HG02678 (cell line): ENCODE measurements around the gene TRAF2.
"Not testable (repeated sequence)": the region's sequence is repeated elsewhere in the genome, so short reads cannot be mapped to it uniquely, and the experiment has no call there.

Experiments used
- ATAC-seq: cut with Tn5 transposase; IDR thresholded peaks from one replicate; pipeline ENCODE4 v1.9.1; 2021; ENCODE audit warnings: mild to moderate bottlenecking, moderate library complexity; ENCODE audit not compliant: unreplicated experiment

The TRAF2 gene

DNA sequence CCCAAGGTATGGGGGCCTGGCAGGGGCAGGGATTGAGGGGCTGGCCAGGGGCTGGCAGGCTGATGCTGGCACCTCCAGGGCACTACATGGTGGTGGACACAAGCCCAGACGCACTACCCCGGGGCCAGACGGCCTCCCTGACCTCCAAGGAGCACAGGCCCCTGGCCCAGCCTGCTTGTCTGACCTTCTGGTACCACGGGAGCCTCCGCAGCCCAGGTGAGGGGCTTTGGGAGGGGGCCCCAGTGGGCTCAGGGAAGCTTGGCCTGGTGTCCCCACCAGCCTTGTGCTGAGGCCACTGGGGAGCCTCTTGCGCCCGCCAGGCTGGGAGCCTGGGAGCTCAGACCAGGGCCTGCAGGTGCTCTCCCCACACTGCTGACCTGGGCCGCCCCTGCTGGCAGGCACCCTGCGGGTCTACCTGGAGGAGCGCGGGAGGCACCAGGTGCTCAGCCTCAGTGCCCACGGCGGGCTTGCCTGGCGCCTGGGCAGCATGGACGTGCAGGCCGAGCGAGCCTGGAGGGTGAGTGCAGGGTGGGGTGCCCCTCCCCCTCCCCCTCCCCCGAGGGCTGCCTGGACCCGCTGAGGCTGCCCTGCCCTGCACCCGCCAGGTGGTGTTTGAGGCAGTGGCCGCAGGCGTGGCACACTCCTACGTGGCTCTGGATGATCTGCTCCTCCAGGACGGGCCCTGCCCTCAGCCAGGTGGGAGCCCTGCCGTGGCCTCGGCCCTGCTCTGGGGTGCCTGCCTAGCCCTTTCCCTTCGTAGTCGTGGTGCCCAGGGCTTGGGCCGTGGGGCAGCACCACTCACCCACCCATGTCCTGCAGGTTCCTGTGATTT, 28.5 kb upstream of the TRAF2 start:
- no peak for ATAC-seq

GRCh38 chr9:136858452-136858843, 27.9 kb upstream of the TRAF2 start:
- no peak for ATAC-seq

GRCh38 chr9:136858844-136859757, 27.2 kb upstream of the TRAF2 start:
- no peak for ATAC-seq

GRCh38 chr9:136860529-136860928, 25.8 kb upstream of the TRAF2 start:
- ATAC-seq = no peak

DNA sequence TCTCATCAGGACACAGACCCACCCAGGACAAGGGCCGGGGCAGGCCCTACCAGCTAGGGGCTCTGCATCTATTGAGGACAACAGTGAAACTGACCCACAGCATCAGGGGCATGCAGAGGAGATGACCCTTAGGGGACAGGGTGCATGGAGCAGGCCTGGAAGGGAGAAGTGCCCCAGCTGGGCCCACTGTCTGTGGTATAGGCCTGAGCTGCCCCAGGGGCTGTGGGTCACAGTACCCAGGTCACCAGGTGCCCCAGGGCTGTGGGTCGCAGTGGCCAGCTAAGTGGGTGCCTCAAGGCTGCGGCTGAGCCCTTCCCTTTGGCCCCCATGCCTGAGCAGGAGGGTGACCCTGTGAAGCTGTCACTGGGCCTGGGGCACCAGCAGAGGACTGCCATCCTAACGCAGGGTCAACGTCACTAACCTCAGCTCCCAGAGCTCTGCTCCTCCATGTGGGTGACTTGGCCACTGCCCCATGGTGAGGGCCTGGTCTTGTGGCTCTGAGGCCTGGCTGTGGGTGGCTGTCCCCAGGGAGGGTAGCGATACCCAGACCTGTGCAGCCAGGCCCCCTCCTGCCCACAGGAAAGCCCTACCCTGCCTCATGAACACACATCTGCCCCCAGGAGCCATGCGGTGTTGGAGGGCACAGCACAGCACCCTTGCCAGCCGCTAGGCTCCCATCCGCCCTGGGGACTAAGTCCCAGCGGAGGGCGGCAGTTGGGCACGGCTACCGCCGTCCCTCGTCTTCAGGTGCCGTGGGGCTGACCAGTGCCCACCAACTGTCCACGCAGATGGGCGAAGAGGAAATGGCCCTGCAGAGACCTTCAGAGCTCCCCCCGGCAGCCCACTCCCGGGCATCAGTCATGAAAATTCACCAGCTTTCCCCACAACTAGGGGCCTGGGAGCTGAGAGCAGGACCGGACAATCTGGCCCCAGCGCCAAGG, 25.1 kb upstream of the TRAF2 start:
- no peak for ATAC-seq

- no peak for ATAC-seq
Measured at GRCh38 chr9:136861874-136862457, 24.4 kb upstream of the TRAF2 start.

DNA sequence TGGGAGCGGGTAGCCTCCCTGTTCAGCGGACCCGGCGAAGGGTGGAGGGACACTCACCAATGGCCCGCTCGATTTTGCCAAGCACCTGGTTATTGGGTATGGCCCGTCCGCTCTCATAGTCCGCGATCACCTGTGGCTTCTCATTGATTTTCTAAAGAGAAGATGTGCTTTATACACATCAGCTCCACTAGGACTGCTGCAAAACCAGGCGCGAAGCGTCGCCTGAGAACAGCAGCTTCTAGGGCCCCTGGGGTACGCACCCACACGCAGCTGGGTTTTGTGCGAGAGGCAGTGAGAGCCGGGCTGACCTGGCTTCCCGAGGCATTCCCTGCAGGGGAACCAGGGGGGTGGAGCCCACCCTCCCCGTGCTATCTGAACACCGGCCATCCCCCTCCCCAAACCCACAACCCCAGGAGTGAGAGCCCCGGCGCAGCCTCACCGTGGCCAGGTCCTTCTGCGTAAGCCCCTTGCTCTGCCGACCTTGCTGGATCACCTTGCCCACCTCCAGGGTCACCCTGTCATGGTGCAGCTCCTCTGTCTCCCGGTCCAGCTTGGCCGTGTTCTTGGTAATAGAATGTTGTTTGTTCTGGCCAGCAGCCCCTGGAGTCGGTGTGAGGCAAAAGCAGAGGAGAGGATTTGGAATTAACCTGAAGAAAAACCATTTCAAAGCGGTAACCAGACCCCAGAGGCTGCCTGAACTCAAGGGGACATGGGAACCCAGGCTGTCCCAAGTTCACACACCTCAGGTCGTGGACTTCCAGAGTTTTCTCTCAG, 23.3 kb upstream of the TRAF2 start:
- no peak for ATAC-seq

DNA sequence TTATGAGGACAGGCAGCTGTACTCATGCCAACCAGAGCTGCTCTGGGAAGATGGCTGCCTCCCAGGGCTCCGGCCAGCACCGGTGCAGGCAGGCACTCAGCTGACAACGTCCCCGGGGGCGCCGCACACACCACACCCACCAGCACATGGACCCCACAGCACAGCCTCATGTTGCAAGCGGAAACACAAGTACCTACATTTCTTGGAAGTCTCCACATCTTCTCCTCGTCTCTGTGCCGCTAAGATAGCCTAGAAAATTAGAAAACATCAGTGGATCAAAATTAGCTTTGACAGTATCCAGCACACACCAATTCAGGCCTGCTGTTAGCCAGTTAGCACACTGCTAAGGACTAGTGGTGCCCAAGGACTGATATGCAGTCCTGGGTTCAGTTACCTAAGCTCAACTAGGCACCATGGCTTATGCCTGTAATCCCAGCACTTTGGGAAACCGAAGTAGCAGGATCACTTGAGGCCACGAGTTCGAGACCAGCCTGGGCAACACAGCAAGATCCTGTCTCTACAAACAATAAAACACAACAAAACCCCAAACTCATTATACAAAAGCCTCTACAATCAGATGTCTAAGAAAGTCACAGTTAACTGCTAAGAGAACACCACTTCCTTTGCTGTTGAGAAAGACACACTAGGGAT, 22.6 kb upstream of the TRAF2 start:
- no peak for ATAC-seq

GRCh38 chr9:136865041-136865767, 21.1 kb upstream of the TRAF2 start:
- no peak for ATAC-seq

- peak; percentile 4 for ATAC-seq
Measured at GRCh38 chr9:136865768-136866103, 20.6 kb upstream of the TRAF2 start.

DNA sequence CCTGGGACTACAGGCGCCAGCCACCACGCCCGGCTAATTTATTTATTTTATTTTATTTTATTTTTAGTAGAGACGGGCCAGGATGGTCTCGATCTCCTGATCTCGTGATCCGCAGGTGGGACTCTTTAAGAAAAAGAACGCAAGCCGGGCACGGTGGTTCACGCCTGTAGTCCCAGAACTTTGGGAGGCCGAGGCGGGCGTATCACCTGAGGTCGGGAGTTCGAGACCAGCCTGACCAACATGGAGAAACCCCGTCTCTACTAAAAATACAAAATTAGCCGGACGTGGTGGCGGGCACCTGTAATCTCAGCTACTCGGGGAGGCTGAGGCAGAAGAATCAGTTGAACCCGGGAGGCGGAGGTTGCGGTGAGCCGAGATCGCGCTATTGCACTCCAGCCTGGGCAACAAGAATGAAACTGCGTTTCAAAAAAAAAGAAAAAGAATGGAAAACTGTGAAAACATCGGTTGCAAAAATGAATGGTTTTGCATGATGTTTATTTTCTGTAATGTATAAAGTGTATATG, 19.4 kb upstream of the TRAF2 start:
- ATAC-seq = not testable (repeated sequence)

GRCh38 chr9:136867480-136867879, 18.8 kb upstream of the TRAF2 start:
- no peak for ATAC-seq

DNA sequence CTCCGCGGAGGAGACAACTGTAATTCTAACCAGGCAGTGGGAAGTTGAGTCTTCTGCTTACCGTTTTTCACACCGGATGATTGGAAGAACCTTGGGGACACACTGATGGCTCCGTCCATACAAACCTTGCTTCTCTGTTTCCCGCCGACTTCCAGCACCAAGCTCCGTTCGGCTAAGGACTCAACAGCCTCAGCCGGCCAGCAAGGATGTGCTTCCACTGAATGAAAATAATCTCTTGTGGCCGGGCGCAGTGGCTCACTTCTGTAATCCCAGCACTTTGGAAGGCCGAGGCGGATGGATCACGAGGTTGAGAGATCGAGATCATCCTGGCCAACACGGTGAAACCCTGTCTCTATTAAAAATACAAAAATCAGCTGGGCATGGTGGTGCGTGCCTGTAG, 18.4 kb upstream of the TRAF2 start:
- no peak for ATAC-seq

GRCh38 chr9:136868644-136869043, 17.7 kb upstream of the TRAF2 start:
- ATAC-seq = no peak

DNA sequence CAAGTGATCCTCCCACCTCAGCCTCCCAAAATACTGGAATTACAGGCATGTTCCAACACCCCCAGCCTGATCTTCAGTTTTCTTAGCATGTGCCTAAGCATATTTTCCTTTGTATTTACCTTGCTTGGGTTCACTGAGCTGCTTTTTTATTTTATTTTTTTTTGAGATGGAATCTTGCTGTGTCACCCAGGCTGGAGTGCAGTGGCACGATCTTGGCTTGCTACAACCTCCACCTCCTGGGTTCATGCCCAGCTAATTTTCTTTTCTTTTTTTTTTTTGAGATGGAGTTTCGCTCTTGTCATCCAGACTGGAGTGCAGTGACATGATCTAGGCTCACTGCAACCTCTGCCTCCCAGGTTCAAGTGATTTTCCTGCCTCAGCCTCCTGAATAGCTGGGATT, 16.7 kb upstream of the TRAF2 start:
- not testable (repeated sequence) for ATAC-seq

- ATAC-seq = no peak
Measured at GRCh38 chr9:136875155-136875554, 11.2 kb upstream of the TRAF2 start.

DNA sequence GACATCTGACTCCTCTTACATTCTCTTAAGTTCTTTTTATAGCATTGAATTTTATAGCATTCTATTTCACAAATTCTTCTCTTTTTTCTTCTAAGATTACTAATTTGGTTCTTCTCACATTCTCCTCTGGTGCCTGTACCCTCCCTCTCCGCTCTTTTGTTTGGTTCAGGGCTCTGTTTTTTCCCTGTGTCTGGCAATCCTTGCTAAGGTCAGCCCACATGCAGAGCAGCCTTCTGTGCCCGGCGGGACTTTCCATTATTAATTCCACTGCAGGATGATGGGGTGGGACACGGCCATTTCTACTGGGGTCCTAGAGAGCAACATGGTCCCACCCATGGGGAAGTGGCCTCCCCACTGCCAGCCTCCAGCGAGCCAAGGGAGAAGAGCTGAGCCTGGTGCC, 9.8 kb upstream of the TRAF2 start:
- ATAC-seq = no peak

DNA sequence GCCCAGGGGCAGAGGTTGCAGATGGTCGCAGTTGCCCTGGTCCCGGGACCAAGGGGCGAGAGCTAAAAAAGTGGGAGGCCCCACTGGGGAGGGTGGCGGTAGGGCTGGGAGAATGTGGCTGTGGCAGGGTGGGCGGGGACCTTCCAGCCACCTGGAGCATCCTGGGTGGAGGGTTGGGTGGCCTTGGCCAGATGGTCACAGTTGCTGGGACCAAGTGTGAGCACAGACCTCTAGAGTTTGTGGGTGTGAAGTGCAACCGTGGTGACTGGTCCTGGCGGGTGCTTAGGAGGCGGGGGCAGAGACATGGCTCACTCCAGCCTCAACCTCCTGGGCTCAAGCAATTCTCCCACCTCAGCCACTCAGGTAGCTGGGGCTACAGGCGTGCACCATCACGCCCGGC, 5.7 kb upstream of the TRAF2 start:
- ATAC-seq = no peak
